SU-DHL-6 (cell line): Measurements from ENCODE around the gene RPL27A.

Experiments
- H2AFZ ChIP-seq: fragments of 200-600 bp; sonication (generic); 2 replicates; pipeline ENCODE4 v1.6.1; 2014; ENCODE audit warnings: low read depth, mild to moderate bottlenecking, moderate library complexity, mixed read lengths, antibody characterized with exemption, low read length; ENCODE audit not compliant: severe bottlenecking
- H3F3A ChIP-seq: fragments of 200-600 bp; shearing (Covaris generic); 2 replicates; pipeline ENCODE4 v1.6.0; 2016; ENCODE audit warnings: antibody characterized with exemption, mild to moderate bottlenecking; ENCODE audit not compliant: insufficient read depth
- H3K27ac ChIP-seq: fragments of 200-600 bp; sonication (generic); 2 replicates; pipeline ENCODE4 v1.5.1; 2016; ENCODE audit warnings: low read depth, mild to moderate bottlenecking, low read length, moderate library complexity, mixed read lengths
- H3K27me3 ChIP-seq: fragments of 200-600 bp; sonication (generic), shearing (Covaris generic); 2 replicates; pipeline ENCODE4 v1.6.0; 2014; ENCODE audit warnings: mild to moderate bottlenecking, low read length
- H3K36me3 ChIP-seq: fragments of 200-600 bp; sonication (generic); 2 replicates; pipeline ENCODE4 v1.6.1; 2014; ENCODE audit warnings: mild to moderate bottlenecking, low read length, mixed read lengths
- H3K4me2 ChIP-seq: fragments of 300-600, 200-600 bp; shearing (Covaris generic), sonication (generic); 2 replicates; pipeline ENCODE4 v1.6.0; 2014; ENCODE audit warnings: low read length, low read depth, mild to moderate bottlenecking; ENCODE audit not compliant: poor library complexity, severe bottlenecking
- H3K4me3 ChIP-seq: fragments of 200-600 bp; sonication (generic); 2 replicates; pipeline ENCODE4 v1.5.1; 2014; ENCODE audit warnings: antibody characterized with exemption, low read length, mild to moderate bottlenecking, mixed read lengths; ENCODE audit not compliant: insufficient read depth, poor library complexity, severe bottlenecking
- H3K79me2 ChIP-seq: fragments of 200-600 bp; sonication (generic); 2 replicates; pipeline ENCODE4 v1.6.1; 2014; ENCODE audit warnings: mild to moderate bottlenecking, low read length, moderate library complexity; ENCODE audit not compliant: insufficient read depth
- H3K9ac ChIP-seq: fragments of 200-600 bp; sonication (generic); 2 replicates; pipeline ENCODE4 v1.7.0; 2014; ENCODE audit warnings: mild to moderate bottlenecking, low read length
- H3K9me2 ChIP-seq: fragments of 200-600 bp; sonication (generic); replicated peaks from 2 replicates; pipeline ENCODE4 v1.6.1; 2014; ENCODE audit warnings: low read length; ENCODE audit not compliant: insufficient read depth
- H3K9me3 ChIP-seq: fragments of 200-600 bp; sonication (generic); 2 replicates; pipeline ENCODE4 v1.6.1; 2014; ENCODE audit warnings: low read length, mixed read lengths; ENCODE audit not compliant: insufficient read depth
- H4K20me1 ChIP-seq: fragments of 200-600 bp; sonication (generic); 2 replicates; pipeline ENCODE4 v1.6.1; 2014; ENCODE audit warnings: low read depth, mild to moderate bottlenecking, antibody characterized with exemption, low read length, moderate library complexity, mixed read lengths
- CTCF ChIP-seq: fragments of 200-600 bp; sonication (generic); IDR thresholded peaks from one replicate; pipeline ENCODE4 v1.5.1; 2017; ENCODE audit warnings: antibody characterized with exemption, mild to moderate bottlenecking, low read length, moderate library complexity; ENCODE audit not compliant: insufficient read depth, poor library complexity, severe bottlenecking

RPL27A gene

GRCh38 chr11:8739309-8739793, 56.8 kb downstream of the RPL27A start:
- H3K36me3 ChIP-seq, result no peaks in the 10 kb centered on the region
- no peaks in the 10 kb centered on the region for H3K27me3 ChIP-seq
- H3K79me2 ChIP-seq, result no peaks in the 10 kb centered on the region
- no peak overlapping the region for H3K4me3 ChIP-seq
- H4K20me1 ChIP-seq, result no peaks in the 10 kb centered on the region
- no peak overlapping the region for H3K9ac ChIP-seq
- no peaks in the 10 kb centered on the region for H3K9me3 ChIP-seq
- no peak overlapping the region for H2AFZ ChIP-seq
- no peak overlapping the region for H3K27ac ChIP-seq
- H3K4me2 ChIP-seq, result no peak overlapping the region
- no peak for TF ChIP-seq CTCF
- no peaks in the 10 kb centered on the region for H3K9me2 ChIP-seq
- H3F3A ChIP-seq, result no peaks in the 10 kb centered on the region
